Central memory CD8-positive, alpha-beta T cell (primary cell): Measurements from ENCODE around the gene ERMP1.

Experiments
- ATAC-seq: fragments of 150-1000 bp; cut with Tn5 transposase; replicated peaks from 2 replicates; pipeline ENCODE4 v1.10.0; 2022; ENCODE audit warnings: mild to moderate bottlenecking, moderate FRiP score, moderate number of reproducible peaks; ENCODE audit not compliant: poor library complexity, severe bottlenecking; ENCODE audit errors: extremely low read depth
- DNase-seq, 2 donors: peaks; one replicate each; pipeline ENCODE4 v3.0.0; 2021; ENCODE audit warnings: low spot score in 2 of 2
- H3K27ac Mint-ChIP-seq: one replicate; pipeline ENCODE4 v1.8.0; 2022; ENCODE audit warnings: low read depth, mild to moderate bottlenecking, moderate library complexity, mixed read lengths
- H3K27me3 Mint-ChIP-seq: one replicate; pipeline ENCODE4 v1.8.0; 2022; ENCODE audit warnings: mixed read lengths
- H3K36me3 Mint-ChIP-seq: one replicate; pipeline ENCODE4 v1.8.0; 2022; ENCODE audit warnings: mild to moderate bottlenecking, moderate library complexity, mixed read lengths; ENCODE audit not compliant: insufficient read depth
- H3K4me1 Mint-ChIP-seq: one replicate; pipeline ENCODE4 v1.8.0; 2022; ENCODE audit warnings: mixed read lengths
- H3K4me3 Mint-ChIP-seq: one replicate; pipeline ENCODE4 v1.8.0; 2022; ENCODE audit warnings: mild to moderate bottlenecking, moderate library complexity, mixed read lengths
- H3K9me3 Mint-ChIP-seq: one replicate; pipeline ENCODE4 v1.8.0; 2022; ENCODE audit warnings: mixed read lengths

ERMP1 gene

GRCh38 chr9:5868235-5868634 lies 35.3 kb upstream of the ERMP1 start:
- Mint-ChIP-seq H3K4me3 (no peak overlapping the region), H3K9me3 (no peaks in the 10 kb centered on the region), H3K27ac (no peak overlapping the region), H3K27me3 (no peaks in the 10 kb centered on the region), H3K4me1 (no peaks in the 10 kb centered on the region), H3K36me3 (peaks cover 4% of the 10 kb centered on the region)
- ATAC-seq (no peak), DNase-seq (no peak)

DNA sequence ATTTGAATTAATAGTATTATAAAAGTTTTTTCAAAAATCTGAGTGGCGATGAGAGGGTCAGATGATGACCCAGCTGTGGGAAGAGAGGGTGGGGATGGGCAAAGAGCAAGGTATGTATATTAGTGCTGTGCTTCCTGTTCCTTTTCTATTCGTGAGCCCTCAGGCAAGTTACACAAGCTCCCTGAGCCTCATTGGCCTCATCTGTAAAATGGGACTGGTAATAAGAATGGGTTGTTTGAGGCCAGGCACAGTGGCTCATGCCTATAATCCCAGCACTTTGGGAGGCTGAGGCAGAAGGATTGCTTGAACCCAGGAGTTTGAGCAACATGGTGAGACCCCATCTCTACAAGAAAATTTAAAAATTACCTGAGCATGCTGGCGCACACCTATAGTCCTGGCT lies 33.8 kb upstream of the ERMP1 start:
- Mint-ChIP-seq H3K27ac (no peak overlapping the region), H3K4me3 (no peak overlapping the region), H3K9me3 (no peaks in the 10 kb centered on the region), H3K36me3 (peaks cover 2% of the 10 kb centered on the region), H3K4me1 (no peaks in the 10 kb centered on the region), H3K27me3 (no peaks in the 10 kb centered on the region)
- ATAC-seq (no peak), DNase-seq (no peak)

DNA sequence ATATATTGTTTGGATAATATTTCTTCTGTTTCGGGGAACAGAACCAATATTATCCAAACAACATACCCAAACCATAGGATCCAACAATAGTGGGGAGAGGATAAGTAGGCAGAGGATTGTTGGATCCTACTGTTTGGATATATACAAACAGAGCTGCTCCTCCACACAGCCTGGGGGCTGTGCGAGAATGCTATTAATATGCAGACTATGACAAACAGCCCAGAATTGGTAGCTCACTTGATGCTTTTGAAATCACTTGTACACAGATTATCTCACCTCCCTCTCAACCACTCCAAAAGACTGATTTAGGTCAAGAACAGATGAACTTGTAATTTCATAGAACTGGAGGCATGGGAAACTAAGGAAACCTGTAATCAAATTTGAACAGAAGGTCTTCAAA lies 33.4 kb upstream of the ERMP1 start:
- ATAC-seq: no peak
- no peak overlapping the region for H3K4me3 Mint-ChIP-seq
- no peak for DNase-seq
- peaks cover 2% of the 10 kb centered on the region for H3K36me3 Mint-ChIP-seq
- H3K27me3 Mint-ChIP-seq: no peaks in the 10 kb centered on the region
- no peaks in the 10 kb centered on the region for H3K4me1 Mint-ChIP-seq
- no peaks in the 10 kb centered on the region for H3K9me3 Mint-ChIP-seq
- no peak overlapping the region for H3K27ac Mint-ChIP-seq

- H3K4me3 Mint-ChIP-seq: no peak overlapping the region
- no peaks in the 10 kb centered on the region for H3K27me3 Mint-ChIP-seq
- no peak for ATAC-seq
- H3K9me3 Mint-ChIP-seq: no peaks in the 10 kb centered on the region
- H3K27ac Mint-ChIP-seq: no peak overlapping the region
- peaks cover 6% of the 10 kb centered on the region for H3K36me3 Mint-ChIP-seq
- H3K4me1 Mint-ChIP-seq: no peaks in the 10 kb centered on the region
- no peak for DNase-seq
Observed at GRCh38 chr9:5864446-5864845, 31.5 kb upstream of the ERMP1 start.

DNA sequence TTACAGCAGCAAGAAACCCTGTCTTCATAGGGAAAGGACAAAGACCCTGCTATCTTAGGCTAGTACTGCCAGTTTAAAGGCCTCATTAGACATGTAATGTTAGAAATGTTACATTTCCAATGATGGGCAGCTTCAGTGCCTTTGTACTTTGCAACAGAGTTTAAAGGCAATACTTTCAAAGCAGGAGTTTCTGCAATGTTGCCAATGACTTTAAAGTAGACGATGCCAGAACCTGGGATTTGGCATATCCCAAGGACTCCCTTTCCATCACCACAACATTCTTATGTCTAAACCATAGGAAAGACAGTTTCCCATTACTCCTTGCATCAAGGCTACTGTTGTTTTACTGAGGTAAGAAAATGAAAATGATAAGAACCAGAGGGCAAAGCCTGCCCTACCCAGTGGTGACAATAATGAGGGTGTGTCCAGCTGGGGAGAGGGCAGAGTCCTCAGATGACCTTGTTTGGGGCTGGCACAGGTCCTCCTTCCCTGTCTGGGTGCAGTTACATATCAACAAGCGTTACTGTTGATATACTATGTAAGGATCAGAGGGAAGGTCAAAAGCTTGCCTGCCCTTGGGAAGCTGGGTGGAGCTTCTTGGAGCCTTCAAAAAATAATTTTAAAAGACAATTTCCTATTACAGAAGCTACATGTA lies 30.3 kb upstream of the ERMP1 start:
- no peaks in the 10 kb centered on the region for H3K9me3 Mint-ChIP-seq
- ATAC-seq (no peak), DNase-seq (no peak)
- H3K4me3 Mint-ChIP-seq: no peak overlapping the region
- no peaks in the 10 kb centered on the region for H3K4me1 Mint-ChIP-seq
- H3K36me3 Mint-ChIP-seq: peaks cover 6% of the 10 kb centered on the region
- no peak overlapping the region for H3K27ac Mint-ChIP-seq
- H3K27me3 Mint-ChIP-seq: no peaks in the 10 kb centered on the region

GRCh38 chr9:5858833-5859232 lies 25.9 kb upstream of the ERMP1 start:
- no peak for ATAC-seq
- H3K27ac Mint-ChIP-seq: no peak overlapping the region
- H3K36me3 Mint-ChIP-seq: peaks cover 4% of the 10 kb centered on the region
- peaks cover 3% of the 10 kb centered on the region for H3K4me1 Mint-ChIP-seq
- DNase-seq: no peak
- no peaks in the 10 kb centered on the region for H3K9me3 Mint-ChIP-seq
- no peaks in the 10 kb centered on the region for H3K27me3 Mint-ChIP-seq
- H3K4me3 Mint-ChIP-seq: no peak overlapping the region

GRCh38 chr9:5857928-5858327 lies 25.0 kb upstream of the ERMP1 start:
- Mint-ChIP-seq H3K4me1 (peaks cover 13% of the 10 kb centered on the region), H3K27me3 (no peaks in the 10 kb centered on the region), H3K27ac (no peak overlapping the region), H3K4me3 (no peak overlapping the region), H3K9me3 (no peaks in the 10 kb centered on the region), H3K36me3 (peaks cover 4% of the 10 kb centered on the region)
- ATAC-seq (no peak), DNase-seq (no peak)

DNA sequence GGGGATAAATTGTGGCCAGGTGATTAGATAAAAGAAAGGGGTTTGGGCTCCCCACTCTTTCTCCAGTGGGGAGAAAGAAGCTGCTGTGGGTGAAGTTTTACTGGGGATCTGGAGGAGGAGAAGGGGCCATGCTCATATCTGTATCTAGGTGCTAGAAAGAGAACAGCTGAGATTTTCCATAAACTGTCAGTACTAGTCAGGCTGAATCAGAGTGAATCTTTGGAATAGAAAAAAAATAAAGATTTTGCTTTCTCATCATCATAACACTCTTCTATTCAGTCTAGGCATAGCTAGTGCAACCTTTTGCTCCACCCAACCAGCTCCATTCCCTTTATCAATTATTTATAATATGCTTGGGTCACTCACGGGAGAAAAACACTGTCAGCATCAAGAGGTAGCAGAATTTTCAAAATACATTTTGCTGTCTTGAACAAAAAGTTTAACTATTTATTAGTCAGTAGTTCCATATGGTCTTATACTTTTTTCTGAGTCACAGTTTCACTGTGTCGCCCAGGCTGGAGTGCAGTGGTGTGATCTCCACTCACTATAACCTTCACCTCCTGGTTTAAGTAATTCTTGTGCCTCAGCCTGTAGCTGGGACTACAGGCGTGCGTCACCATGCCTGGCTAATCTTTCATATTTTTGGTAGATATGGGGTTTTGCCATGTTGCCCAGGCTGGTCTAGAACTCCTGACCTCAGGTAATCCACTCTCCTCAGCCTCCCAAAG lies 21.3 kb upstream of the ERMP1 start:
- H3K9me3 Mint-ChIP-seq: no peaks in the 10 kb centered on the region
- H3K4me3 Mint-ChIP-seq: no peak overlapping the region
- no peaks in the 10 kb centered on the region for H3K27me3 Mint-ChIP-seq
- H3K27ac Mint-ChIP-seq: peak overlapping the region; percentile 89
- ATAC-seq (no peak), DNase-seq (no peak)
- H3K4me1 Mint-ChIP-seq: peaks cover 30% of the 10 kb centered on the region
- H3K36me3 Mint-ChIP-seq: no peaks in the 10 kb centered on the region

DNA sequence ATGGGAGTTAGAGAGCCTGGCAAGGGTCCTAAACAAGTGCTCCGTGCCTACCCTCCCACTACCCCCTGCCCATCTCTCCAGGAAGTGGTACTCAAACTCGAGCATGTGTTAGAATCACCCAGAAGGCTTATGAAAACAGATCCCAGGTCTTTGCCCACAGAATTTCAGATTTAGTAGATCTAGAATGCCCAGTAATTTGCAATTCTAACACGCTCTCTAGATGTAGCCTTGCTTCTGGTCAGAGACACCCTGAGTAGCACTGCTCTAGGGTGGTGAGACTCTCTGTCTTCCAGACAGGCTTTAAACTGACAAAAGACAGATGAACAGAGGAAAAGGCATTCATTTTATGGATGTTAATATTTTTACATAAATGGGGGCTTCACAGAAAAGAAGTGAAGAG lies 20.7 kb upstream of the ERMP1 start:
- Mint-ChIP-seq H3K27me3 (no peaks in the 10 kb centered on the region), H3K36me3 (no peaks in the 10 kb centered on the region), H3K4me1 (peaks cover 30% of the 10 kb centered on the region), H3K4me3 (no peak overlapping the region), H3K27ac (peak overlapping the region; percentile 89), H3K9me3 (no peaks in the 10 kb centered on the region)
- ATAC-seq (no peak), DNase-seq (no peak)

GRCh38 chr9:5852987-5853386 lies 20.1 kb upstream of the ERMP1 start:
- DNase-seq: no peak
- Mint-ChIP-seq H3K27me3 (no peaks in the 10 kb centered on the region), H3K4me1 (peaks cover 30% of the 10 kb centered on the region), H3K36me3 (no peaks in the 10 kb centered on the region), H3K27ac (peak overlapping the region; percentile 89), H3K9me3 (no peaks in the 10 kb centered on the region), H3K4me3 (no peak overlapping the region)
- ATAC-seq: no peak

DNA sequence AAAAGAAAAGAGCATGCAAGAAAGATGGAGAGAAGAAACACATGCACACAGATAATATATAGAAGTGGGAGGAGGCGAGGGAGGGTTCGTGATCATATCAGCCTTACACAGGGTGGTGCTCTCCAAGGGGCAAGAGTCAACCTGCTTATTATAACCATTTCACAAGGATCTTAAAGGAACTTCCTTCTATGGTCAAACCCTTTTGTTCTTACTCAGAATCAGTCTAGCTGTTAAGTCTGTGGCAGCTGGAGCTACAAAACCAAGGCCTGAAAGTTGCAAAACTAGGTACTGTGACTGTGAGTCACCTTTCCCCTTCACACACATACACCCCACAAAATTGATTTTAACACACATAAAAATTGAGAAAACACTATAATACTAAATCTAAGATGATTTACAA lies 18.5 kb upstream of the ERMP1 start:
- H3K4me3 Mint-ChIP-seq: no peak overlapping the region
- peak overlapping the region; percentile 61 for H3K27ac Mint-ChIP-seq

DNA sequence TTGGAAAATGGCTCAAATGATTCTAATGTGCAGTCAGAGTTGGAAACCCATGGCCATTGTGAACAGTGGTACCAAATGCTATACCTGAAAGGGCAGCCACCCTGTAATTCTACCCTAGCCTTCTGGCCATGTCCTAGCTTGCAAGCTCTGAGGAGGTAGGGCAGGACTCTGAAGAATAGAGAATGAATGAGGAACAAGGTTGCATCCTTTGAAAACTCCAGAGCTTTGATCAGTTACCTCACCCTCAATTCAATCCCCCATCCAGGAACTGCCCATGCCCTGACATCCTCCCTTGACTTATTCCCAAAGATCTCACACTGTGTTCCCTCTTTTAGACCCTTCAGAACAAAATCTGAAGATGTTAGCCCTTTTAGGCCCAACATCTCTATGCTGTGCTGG lies 17.8 kb upstream of the ERMP1 start:
- H3K27me3 Mint-ChIP-seq: no peaks in the 10 kb centered on the region
- peaks cover 33% of the 10 kb centered on the region for H3K4me1 Mint-ChIP-seq
- no peak overlapping the region for H3K4me3 Mint-ChIP-seq
- H3K9me3 Mint-ChIP-seq: no peaks in the 10 kb centered on the region
- no peak for ATAC-seq
- DNase-seq: no peak
- peaks cover 1% of the 10 kb centered on the region for H3K36me3 Mint-ChIP-seq
- peak overlapping the region; percentile 61 for H3K27ac Mint-ChIP-seq

More for the DNA sequence above, 18.5 kb upstream of the ERMP1 start:
- Mint-ChIP-seq H3K4me1 (peaks cover 30% of the 10 kb centered on the region), H3K9me3 (no peaks in the 10 kb centered on the region), H3K27me3 (no peaks in the 10 kb centered on the region), H3K36me3 (peaks cover 1% of the 10 kb centered on the region)
- DNase-seq (no peak), ATAC-seq (peak; percentile 84)

GRCh38 chr9:5848372-5848882 lies 15.5 kb upstream of the ERMP1 start:
- Mint-ChIP-seq H3K36me3 (peaks cover 8% of the 10 kb centered on the region), H3K4me3 (no peak overlapping the region), H3K9me3 (no peaks in the 10 kb centered on the region), H3K27me3 (no peaks in the 10 kb centered on the region), H3K27ac (no peak overlapping the region), H3K4me1 (peaks cover 48% of the 10 kb centered on the region)
- no peak for DNase-seq
- no peak for ATAC-seq
